ENCODE results near the gene P4HA2.

P4HA2 gene

GRCh38 chr5:132228241-132229035 is 785 bp upstream of the P4HA2 start:
- H3K4me3 ChIP-seq (ENCODE audit: low read length), result peak overlapping the region; percentile 61
- TF ChIP-seq CTCF (conservative IDR thresholded peaks at IDR 0.05; ENCODE audit: low read depth, low read length), result peak; percentile 13
- DNase-seq (ENCODE audit: low read depth), result no peak

GRCh38 chr5:132227235-132227484 is 493 bp downstream of the P4HA2 start:
- no peak for TF ChIP-seq CTCF (conservative IDR thresholded peaks at IDR 0.05; ENCODE audit: low read depth, low read length)
- H3K4me3 ChIP-seq (ENCODE audit: low read length), result peak overlapping the region; percentile 61
- DNase-seq (ENCODE audit: low read depth), result no peak

- H3K4me3 ChIP-seq (ENCODE audit: low read length), result peak overlapping the region; percentile 61
- no peak for TF ChIP-seq CTCF (conservative IDR thresholded peaks at IDR 0.05; ENCODE audit: low read depth, low read length)
- DNase-seq (ENCODE audit: low read depth), result no peak
These were observed 978 bp downstream of the P4HA2 start for GRCh38 chr5:132226516-132227234.

DNA sequence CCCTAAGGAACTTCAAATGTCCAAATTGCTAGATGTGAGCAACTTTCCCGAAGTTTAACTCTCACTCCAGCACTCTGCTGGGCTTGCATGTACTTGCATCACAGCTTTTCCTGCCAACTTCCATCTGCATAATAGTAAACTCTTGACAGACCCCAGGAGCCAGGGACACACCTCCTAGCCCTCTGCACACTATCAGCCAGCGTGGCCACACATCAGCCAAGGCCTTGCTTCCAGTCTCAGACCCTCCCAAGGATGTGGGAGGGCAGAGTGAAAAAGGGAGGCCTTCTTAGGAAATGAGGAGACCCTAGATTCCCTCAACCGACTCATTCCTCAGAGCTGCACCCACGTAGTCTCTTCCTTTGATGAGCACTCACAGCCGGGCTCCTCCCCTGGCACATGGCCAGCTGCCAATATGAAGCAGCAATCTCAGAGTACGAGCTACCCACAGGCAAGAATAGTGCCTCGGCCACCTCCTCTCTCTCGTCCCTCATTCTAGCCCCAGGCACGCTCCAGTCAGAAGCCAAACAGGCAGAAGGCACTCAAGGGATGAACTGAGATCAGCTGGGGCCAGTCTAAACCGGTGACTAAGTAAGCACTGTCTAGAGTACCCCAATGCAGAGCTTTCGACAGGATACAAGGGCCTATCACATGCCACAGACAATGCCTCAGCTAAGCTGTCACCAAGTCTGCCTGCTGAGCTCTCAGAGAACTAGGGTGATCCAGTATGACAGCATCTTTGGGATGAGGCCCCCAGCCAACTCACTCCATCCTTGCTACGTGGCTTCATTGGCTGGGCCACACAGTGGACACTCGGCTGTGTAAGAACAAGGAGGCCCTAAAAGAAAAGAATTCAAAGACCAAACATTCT is 2.3 kb downstream of the P4HA2 start:
- no peak for DNase-seq (ENCODE audit: low read depth)
- no peak overlapping the region for H3K4me3 ChIP-seq (ENCODE audit: low read length)
- no peak for TF ChIP-seq CTCF (conservative IDR thresholded peaks at IDR 0.05; ENCODE audit: low read depth, low read length)

GRCh38 chr5:132224716-132225115 is 2.9 kb downstream of the P4HA2 start:
- DNase-seq (ENCODE audit: low read depth), result no peak
- H3K4me3 ChIP-seq (ENCODE audit: low read length), result no peak overlapping the region
- no peak for TF ChIP-seq CTCF (conservative IDR thresholded peaks at IDR 0.05; ENCODE audit: low read depth, low read length)

DNA sequence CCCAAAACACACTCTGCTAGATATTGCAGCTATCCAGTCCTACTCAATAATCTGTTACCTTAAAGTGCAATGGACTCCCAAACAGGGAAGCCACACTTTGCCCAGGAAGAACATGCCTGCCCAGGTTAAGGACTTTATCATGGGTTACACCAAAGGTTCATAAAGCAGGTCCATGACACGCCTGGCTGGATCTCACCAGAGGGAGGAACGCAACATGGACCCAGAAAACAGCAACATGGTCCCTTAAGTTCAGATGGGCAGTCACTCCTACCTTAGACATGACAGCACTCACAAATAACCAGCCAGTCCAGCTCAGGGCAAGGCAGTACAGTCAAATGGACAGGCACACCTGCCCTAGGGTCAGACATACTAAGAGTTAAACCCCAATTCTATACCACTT is 3.8 kb downstream of the P4HA2 start:
- H3K4me3 ChIP-seq (ENCODE audit: low read length), result no peak overlapping the region
- DNase-seq (ENCODE audit: low read depth), result no peak
- TF ChIP-seq CTCF (conservative IDR thresholded peaks at IDR 0.05; ENCODE audit: low read depth, low read length), result no peak

Data from retinal pigment epithelial cell (primary cell).